PC-3 (cell line): ENCODE measurements around the gene SOCS2.

Source experiments
- EZH2 ChIP-seq: fragments of 300-600 bp; sonication (generic); IDR thresholded peaks from one replicate; pipeline ENCODE4 v1.6.1; 2017; ENCODE audit warnings: antibody characterized with exemption, mild to moderate bottlenecking, low read length; ENCODE audit not compliant: unreplicated experiment
- EZH2phosphoT487 ChIP-seq: fragments of 300-600 bp; sonication (generic); IDR thresholded peaks from 2 replicates; pipeline ENCODE4 v1.6.1; 2018; ENCODE audit warnings: mild to moderate bottlenecking, antibody characterized with exemption, low read length, borderline replicate concordance
- TF ChIP-seq, protein P1 (sequence below): fragments of 300-600 bp; sonication (generic); conservative IDR thresholded peaks from 2 replicates; pipeline ENCODE4 v1.5.1; 2017; ENCODE audit warnings: antibody characterized with exemption, low read depth, mild to moderate bottlenecking, low read length

DNA sequence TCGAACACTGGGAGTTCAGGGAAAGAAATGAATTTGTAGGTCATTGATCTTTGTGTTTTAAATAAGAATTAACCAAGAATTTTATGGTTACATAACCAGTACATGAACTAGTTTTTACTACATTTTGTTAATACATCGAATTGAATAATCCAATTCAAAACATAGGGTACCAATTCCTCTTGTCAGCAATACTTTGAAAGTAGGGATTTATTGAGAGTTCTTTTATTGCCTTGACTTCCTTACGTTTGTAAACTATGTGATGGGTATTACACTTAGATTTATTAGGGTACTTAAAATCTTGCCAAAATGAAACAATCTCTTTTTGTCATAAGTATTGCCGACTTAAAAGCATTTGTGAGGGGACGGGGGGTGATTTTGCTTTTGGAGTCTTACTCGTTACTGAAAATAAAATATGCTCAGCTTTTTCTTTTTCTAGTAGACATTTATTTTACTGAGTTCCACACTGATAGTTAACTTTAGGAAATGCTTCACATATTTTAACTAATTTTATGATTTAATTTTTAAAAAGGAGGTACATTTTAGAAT is 22.4 kb downstream of the SOCS2 start:
- TF ChIP-seq, protein P1, sequence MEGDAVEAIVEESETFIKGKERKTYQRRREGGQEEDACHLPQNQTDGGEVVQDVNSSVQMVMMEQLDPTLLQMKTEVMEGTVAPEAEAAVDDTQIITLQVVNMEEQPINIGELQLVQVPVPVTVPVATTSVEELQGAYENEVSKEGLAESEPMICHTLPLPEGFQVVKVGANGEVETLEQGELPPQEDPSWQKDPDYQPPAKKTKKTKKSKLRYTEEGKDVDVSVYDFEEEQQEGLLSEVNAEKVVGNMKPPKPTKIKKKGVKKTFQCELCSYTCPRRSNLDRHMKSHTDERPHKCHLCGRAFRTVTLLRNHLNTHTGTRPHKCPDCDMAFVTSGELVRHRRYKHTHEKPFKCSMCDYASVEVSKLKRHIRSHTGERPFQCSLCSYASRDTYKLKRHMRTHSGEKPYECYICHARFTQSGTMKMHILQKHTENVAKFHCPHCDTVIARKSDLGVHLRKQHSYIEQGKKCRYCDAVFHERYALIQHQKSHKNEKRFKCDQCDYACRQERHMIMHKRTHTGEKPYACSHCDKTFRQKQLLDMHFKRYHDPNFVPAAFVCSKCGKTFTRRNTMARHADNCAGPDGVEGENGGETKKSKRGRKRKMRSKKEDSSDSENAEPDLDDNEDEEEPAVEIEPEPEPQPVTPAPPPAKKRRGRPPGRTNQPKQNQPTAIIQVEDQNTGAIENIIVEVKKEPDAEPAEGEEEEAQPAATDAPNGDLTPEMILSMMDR: no peak
- TF ChIP-seq EZH2 (no peak), EZH2phosphoT487 (no peak)
